Middle frontal gyrus (tissue), 1 donor: ENCODE results near the gene OBP2B.
"Not testable (repeated sequence)": the region's sequence is repeated elsewhere in the genome, so short reads cannot be mapped to it uniquely, and the experiment has no call there.

Experiments used
- DNase-seq: peaks from one replicate; pipeline ENCODE4 v3.0.0-alpha.2; 2015; ENCODE audit warnings: low spot score; ENCODE audit errors: extremely low spot score

The OBP2B gene

GRCh38 chr9:133238851-133239532, 29.9 kb upstream of the OBP2B start:
- DNase-seq, result no peak

DNA sequence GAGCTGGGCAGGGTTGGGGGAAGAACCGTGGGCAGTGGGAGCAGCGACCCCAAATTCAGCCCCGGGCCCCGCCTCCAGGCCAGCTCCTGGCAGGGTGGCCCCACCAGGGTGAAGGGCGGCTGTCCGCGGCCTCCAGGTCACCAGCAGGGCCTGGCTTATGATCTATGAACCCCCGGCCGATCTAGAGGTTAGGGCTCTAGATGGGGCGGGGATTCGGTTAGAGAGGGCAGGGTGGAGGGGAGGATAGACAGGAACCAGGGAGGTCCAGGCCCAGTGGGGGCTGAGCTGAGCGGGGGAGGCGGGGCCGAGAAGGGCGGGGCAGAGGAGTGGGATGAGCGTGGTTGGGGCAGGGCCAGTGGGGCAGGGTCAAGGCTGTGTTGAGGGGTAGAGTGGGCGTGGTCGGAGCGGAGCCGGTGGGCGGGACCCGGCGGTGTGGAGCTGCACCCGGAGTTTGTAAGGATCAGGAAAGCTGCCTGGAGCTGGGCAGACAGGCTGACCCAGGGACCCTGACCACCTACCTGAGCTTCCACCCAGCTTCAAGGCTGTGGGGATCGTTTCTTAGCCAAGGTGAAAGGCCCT, 29.3 kb upstream of the OBP2B start:
- no peak for DNase-seq

DNA sequence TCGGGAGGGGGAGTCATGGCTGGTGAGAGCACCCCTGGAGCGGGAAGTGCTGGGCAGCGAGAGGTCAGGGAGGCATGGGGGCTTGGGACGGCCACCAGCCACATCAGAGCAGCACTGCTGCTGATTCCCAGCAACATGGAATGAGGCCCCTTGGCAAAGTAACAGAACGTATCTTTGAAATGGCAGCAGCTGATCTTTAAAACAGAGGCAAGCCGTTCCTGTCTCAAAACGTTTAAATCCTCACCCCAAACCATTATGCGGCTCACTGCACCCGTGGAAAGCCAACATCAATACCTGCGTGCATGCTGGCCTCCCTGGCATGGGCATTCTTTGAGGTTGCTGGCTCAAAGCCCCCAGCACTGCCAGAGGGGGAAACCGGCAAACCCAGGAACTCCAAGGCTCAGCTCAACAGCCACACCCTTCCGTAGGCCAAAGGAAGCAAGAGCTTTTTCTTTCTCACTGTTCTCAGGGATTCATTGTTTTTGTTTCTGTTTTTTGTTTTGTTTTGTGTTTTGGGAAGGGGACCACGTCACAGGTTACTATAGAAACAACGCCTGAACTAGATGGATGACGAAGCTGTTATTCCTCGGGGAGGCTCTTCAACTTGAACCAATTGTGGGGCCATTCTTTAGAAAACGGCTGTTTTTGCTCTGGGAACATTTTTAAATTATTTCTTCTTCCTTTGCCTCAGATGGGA, 28.1 kb upstream of the OBP2B start:
- DNase-seq, result no peak

DNA sequence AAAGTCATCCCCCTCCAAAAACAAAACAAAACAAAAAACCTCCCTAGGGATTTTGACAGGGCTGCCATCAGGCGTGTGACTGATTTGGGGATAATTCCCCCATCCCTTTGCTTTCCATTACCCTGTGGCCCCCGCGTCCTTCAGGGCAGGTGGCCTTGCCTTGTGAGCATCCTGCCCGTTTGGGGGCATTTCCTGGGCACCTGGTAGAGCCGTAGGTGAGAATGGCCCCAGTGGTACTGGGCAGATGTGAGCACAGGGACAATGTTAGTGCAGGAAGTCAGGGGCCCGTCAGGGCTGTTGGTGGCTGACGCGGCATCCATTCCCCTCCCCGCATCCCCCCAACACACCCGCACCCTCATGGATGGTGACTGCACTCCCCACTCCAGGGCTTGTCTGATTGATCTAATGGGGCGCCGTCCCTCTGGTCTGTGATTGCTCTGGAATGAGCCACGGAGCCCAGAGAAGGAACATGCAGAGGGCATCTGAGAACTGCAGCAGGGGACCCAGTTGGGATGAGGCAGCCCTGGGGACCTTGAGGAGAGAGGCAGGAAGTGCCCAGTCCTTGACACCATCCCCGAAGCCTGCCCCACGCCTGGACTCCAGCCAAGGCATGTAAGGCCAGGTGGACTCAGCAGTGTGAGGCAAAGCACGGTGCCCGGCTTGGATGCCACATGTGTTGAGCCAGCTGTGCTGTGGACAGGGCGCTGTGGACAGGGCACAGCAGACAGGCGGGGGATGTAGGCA, 27.4 kb upstream of the OBP2B start:
- DNase-seq, result not testable (repeated sequence)

DNA sequence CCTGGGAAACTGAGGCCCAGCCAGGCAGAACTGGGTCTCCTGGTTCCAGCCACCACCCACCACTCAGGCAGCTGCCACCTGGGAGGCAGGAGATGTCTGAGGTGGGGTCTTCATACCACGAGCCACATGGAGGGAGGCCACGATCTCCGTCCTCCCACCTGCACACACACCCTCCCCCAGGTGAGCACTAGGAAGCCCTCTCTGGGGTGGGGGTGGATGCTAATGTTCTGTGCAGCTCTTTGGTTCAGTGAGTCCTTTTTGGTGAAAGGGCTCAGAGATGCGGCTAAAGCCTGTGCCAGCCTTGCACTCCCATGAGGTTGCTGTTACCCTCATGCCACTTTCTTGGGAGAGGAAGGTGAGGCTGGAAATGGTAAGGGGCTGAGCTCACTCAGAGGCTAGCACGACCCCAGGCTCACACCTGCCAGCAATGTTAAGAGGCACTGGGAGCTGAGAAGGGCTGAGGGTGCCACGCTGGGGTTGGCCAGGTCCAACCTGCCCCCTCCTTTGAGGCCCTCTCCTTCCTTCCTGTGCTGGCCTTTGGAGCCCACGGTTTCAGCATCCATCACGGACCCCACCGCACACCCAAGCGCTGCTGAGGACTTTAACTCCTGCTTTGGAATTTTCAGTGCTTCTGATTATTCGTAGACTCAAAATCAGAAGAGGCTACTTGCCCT, 26.6 kb upstream of the OBP2B start:
- DNase-seq, result no peak

DNA sequence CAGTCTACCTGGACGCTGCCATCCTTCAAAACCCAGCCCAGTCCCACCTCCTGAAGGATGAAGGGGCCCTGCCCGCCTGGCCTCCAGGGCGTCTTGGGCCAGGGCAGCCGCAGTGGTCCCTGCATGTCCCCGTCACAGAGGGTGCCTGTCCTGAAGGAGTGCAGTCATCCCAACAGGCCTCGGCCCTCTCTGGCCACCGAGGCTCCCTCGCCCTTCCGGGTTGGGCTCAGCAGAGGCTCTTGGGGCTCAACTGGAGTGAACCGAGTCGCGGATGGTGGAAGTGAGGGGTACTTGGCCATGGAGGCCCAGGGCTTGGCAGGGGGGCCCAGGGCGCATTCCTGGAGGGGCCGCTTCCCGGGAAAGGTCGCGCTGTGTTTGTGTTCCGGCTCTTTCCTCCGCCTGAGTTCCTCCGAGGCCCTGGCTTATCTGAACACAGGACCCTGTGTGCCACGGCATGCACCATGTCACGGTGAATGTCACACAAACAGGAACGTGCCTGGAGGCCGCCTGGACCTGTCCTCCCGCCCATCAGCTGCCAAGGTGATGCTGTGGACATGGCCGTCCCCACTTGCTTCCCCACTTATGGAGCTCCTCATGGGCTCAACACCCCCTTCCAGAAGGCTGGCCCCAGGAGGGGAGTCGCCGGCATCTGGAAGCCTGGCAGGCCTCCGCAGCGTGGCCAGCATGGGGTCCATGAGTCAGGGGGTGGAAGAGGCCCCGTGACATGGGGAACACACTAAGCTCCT, 25.7 kb upstream of the OBP2B start:
- DNase-seq, result no peak

DNA sequence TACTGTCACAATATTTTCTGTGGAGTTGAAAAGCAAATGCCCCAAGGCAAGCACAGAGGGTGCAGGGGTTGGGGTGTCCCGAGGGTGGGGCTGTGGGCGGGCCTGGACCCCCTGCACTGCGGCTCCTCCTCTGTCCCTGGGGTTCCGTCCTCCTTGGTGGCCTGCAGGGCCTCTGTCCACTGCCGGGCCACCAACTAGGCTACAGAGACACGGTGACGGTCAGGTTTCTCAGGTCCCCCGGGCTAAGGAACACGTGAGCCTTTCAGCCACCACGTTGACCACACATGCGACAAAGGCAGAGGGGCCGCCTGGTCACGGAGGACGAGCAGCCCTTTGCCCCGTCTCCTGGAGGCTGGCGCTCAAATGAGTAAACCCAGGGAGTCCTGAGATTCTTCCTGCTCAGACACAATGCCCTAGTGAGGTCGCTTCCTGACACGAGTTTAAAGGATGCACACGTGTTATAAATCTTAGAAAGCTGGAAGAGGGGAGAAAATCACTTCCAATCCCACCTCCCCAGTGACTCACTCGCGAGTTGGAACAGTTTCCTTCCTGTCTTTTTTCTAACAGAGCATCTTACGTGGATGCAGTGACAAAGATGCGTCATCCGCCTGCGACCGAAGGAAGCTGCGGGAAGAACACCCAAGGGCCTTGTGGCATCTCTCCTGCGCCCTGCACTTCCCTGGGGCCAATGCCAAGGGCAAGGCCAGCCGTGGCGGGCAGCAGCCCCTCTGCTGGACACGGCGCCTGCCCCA, 24.8 kb upstream of the OBP2B start:
- no peak for DNase-seq

DNA sequence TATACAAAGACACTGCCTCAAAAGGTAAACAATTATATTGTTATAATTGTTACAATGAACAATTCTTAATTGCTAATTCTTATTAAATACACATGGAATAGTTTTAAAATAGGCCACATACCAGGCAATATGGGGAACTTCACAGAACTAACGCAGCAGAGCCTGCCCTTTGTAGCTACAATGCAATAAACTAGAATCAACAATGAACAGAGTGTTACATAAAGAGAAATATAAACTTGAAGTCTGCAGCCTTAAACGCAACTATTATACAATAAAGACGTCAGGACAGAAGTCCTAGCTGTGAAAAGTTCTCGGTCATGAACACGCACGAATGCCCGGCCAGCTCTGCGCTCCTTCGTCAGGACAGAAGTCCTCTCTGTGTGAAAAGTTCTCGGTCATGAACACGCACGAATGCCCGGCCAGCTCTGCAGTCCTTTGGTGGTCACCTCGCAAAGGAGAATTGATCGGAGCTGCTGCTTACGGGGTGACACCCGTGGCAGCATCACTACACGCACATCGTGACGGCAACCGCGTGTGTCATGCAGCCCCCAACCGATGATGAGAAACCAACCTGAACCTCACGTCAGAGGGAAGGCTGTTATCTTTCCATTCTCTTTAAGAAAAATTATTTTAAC, 23.0 kb upstream of the OBP2B start:
- DNase-seq, result not testable (repeated sequence)

- DNase-seq, result not testable (repeated sequence)
Observed at GRCh38 chr9:133230514-133230913, 21.5 kb upstream of the OBP2B start.

DNA sequence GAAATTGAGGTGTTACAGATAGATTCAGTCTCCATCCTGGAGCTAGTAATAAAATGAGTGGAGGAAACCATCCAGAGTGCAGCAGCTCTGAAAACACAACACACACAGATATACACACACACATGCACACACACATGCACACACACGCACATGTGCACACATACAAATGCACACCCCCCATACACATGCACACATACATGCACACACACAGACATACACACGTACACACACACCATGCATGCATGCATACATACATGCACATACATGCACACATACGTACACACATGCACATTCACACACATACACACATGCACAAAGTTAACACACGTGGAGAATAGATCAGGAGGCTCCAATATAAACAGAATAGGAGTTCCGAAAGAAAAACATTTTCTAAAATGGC, 21.0 kb upstream of the OBP2B start:
- no peak for DNase-seq

DNA sequence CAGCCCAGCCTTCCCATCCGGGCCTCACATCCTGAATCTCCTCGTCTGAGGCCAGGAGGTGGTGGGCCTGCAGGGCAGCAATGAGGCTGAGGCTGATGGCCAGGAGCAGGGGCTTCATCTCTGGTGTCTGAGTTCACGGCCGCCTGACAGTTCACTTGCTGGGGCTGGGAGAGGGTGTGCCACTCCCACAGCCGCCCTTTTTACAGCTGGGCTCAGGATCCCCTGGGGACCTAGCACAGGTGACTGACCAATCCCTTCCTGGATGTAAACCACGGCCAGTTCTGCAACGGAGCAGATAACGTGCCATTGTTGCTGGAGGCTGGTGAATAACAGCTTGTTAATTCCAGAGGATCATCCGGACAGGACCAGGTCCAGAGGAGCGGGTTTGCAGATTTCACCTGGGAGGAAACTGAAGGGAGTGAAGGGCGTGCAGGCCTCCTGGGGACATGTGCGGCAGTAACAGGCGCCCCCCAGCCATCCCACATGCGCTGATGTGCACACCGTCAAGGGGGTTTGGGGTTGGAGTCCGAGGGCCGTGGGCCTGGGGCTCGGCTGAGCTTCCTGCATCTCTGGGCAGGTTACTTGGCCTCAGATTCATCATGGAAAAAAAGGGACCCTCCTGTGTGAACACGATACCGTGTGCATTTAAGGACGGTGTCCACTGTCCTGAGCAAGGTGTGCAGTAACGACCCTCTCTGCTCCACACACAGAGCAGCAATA, 19.6 kb upstream of the OBP2B start:
- not testable (repeated sequence) for DNase-seq

- not testable (repeated sequence) for DNase-seq
Observed at GRCh38 chr9:133227996-133228395, 18.9 kb upstream of the OBP2B start.

- no peak for DNase-seq
Observed at GRCh38 chr9:133227242-133227860, 18.3 kb upstream of the OBP2B start.

GRCh38 chr9:133226219-133227171, 17.4 kb upstream of the OBP2B start:
- DNase-seq, result no peak

DNA sequence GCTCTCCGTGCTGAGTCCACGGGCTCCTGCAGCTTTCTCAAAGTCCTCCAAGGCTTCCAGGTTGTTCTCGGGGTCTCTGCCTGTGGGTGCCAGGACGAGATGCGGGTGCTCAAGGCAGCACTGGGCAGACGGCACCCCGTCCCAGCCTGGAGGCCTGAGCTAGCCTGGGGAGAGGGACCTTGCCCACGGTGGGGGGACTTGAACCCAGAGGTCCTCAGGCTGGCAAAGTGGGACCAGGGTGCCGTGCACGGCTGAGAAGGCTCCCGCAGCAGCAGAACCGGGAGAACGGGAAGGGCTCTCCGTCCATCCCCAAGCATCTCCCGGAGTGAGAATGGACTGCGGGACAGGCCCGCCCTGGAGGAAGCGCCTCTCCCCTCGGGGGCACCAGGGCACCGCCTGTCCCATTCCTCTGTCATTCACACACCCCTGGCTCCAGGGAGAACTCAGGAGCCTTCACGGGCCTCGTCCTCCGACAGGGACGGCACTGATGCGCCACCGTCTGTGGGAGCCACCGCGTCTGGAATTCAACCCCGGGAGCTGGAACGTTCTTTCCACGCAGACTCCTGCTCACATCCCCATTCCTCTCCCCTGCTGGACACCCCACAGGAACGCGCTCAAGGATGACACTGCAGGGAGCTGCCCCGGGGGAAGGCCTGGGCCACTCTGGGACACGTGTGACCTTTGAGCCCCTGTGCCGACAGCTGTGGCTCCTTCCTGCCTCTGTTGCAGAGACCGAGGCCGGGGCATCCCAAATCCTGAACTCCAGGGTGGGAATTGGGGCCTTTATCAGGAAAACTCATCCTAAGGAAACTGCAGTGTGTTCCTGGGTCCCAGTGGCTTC, 16.3 kb upstream of the OBP2B start:
- no peak for DNase-seq

DNA sequence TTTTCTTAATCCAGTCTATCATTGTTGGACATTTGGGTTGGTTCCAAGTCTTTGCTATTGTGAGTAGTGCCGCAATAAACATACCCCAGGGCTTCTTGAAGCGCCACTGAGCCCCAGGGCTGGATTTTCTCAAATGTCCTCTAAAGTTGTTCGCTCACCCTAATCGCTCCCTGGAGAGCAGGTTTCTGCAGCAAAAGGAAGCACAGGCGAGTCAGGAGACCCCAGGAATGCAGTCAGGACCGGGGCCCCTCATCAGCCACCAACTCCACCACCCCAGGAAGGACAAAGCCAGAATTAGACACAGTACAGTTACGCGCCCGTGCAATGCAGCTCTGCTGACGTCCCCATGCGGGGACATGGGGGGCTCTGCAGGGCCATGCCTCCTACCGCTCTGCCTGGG, 15.7 kb upstream of the OBP2B start:
- DNase-seq, result no peak
